ENCODE measurements around the gene WWTR1.

- TF ChIP-seq POLR2A (IDR thresholded peaks at IDR 0.05) (no peak), CTCF (IDR thresholded peaks at IDR 0.05) (no peak), POLR2AphosphoS5 (IDR thresholded peaks at IDR 0.05) (no peak)
Measured at GRCh38 chr3:149581248-149581647, 76.6 kb downstream of the WWTR1 start.

Measured in upper lobe of left lung (tissue), 4 donors.